NT2/D1 (cell line): ENCODE measurements around the gene CAMK1D.

Experiments
- SUZ12 ChIP-seq: IDR thresholded peaks from 2 replicates; pipeline ENCODE4 v1.6.1; 2011; ENCODE audit not compliant: insufficient read length, insufficient read depth; ENCODE audit errors: extremely low read depth
- YY1 ChIP-seq: IDR thresholded peaks from 2 replicates; pipeline ENCODE4 v1.6.1; 2011; ENCODE audit not compliant: insufficient read length, insufficient read depth

DNA sequence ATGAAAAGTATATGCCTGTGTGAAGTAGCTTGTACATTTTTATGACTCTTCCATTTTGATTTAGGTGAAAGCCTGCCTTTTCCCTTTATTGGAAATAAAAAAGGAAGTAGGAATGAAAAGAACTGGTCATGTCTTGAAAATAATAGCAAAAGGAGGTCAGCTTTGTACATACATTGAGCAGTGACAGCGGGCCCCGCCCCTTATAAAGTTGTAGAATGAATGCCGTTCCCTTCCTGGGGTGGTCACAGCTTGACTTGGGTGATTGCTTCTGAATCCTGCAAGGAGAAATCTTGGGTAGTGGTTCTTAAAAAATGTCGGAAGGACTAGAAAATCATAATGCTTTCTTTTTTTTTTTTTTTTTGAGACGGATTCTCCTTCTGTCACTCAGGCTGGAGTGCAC is 31.7 kb downstream of the CAMK1D start:
- TF ChIP-seq SUZ12: no peak
- TF ChIP-seq YY1: no peak
